HG02759 (cell line): Measurements from ENCODE around the gene DNAJC11.

Source experiments
- ATAC-seq: cut with Tn5 transposase; IDR thresholded peaks from one replicate; pipeline ENCODE4 v1.9.1; 2021; ENCODE audit warnings: mild to moderate bottlenecking, moderate library complexity; ENCODE audit not compliant: unreplicated experiment

Gene DNAJC11

DNA sequence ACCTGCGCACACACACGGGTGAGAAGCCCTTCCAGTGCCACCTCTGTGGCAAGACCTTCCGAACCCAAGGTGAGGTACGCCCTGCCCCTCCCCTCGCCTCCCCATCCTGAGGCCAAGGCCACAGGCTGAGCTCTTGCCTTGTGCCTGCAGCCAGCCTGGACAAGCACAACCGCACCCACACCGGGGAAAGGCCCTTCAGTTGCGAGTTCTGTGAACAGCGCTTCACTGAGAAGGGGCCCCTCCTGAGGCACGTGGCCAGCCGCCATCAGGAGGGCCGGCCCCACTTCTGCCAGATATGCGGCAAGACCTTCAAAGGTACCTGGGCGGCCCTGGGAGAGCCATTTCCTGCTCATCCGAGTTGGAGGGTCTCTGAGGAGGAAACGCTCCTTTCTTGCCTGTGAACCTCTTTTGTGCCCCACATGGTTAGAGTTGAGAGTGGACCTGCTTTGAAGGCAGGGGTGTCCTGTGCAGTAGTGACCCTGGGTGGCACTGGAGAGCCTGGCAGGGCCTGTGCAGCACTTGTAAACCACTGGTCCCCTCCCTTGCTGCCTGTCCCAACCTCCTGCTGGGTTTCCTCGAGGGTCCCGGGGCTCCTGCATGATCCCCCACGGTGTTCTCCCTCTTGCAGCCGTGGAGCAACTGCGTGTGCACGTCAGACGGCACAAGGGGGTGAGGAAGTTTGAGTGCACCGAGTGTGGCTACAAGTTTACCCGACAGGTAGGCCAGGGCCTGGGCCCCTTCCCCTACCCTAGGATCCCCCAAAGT is 113.3 kb downstream of the DNAJC11 start:
- no peak for ATAC-seq

DNA sequence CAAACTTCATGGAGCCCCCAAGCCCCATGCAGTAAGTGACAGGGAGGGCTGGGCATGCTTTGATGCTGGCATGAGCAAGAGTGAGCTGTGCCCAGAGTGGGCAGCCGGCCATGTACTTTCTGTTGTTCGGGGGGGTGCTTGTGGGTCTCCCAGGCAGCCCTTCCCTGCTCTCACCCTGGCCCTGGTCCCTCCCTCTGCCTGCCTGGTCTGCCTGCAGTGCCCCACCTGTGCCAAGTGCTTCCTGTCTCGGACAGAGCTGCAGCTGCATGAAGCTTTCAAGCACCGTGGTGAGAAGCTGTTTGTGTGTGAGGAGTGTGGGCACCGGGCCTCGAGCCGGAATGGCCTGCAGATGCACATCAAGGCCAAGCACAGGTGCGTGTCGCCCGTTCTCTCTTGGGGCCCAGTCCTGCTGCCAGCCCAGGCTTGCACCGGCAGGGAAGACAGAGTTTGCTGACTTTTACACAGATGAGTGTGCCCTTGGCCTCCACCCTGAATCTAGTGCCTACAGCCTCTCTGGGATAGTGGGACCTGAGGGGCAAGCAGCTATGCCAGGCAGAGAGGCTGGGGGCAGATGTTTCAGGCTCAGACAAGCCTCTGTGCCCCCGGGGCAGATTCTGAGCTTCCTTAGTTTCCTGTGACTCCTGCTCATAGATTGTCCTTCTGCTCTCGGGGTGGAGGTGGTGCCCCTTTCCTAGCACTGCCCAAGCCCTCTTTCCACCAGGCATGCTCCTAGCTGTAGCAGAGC is 114.2 kb downstream of the DNAJC11 start:
- no peak for ATAC-seq

DNA sequence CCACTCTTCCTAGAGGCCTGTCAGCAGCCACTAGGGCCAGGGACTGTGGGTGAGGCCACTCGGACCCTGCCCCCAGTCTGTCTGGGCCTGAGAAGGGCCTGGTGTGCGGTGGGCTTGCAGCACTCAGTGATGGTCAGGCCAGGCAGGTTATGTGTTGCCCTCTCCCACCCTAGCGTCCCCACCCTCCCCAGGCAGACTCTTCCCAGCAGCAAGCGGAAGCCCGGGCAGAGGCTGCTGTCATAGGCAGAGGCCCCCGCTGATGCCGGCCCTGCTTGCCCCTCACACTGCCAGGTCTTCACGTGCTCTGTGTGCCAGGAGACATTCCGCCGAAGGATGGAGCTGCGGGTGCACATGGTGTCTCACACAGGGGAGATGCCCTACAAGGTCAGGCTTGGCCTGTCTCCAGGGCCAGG is 115.2 kb downstream of the DNAJC11 start:
- no peak for ATAC-seq

DNA sequence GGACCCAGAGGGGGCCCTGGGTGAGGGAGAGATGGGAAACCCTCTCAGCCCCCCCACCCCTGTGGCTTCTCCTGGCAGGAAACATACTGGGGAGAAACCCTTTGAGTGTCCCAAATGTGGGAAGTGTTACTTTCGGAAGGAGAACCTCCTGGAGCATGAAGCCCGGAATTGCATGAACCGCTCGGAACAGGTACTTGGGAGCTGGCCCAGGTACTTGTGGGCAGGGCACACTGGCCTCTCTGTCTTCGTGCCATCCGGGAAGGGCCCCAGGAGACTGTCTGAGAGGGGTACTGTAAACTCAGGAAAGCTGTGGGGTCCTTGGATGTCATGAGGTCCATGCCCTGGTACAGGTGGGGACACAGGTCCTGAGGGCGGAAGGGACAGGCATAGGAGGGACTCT is 115.8 kb downstream of the DNAJC11 start:
- ATAC-seq = no peak

DNA sequence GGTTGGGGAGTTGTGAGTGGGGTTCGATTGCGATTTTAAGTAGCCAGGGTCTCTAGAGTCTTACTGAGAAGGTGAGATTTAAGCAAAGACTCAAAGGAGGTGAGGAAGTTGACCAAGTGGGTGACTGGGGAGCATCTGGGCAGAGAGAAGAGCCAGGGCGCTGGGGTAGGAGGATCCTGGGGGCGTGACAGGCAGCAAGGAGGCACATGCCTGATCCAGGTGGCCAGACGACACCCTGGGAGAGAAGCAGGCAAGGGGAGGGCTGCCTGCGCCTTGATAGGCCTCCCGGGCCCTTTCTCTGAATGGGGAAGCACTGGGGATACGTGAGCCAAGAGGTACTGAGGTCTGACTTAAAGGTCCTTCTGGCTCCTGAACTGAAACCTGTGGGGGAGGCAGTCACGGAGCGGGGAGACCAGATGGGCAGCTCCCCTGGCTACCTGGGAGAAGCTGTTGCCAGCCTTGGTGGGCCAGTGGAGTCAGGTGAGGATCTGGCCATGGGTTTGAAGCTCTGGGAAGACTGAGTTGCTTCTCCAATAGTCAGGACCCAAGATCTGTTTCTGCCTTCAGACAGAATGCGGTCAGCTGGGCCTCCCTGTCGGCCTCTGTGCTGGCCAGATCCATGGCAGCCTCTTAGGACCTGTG is 116.4 kb downstream of the DNAJC11 start:
- no peak for ATAC-seq
